ENCODE results near the gene PRTN3.
"Not testable (repeated sequence)": the region's sequence is repeated elsewhere in the genome, so short reads cannot be mapped to it uniquely, and the experiment has no call there.

PRTN3 gene

GRCh38 chr19:868458-869244 lies 27.9 kb downstream of the PRTN3 start:
- DNase-seq: no peak

DNA sequence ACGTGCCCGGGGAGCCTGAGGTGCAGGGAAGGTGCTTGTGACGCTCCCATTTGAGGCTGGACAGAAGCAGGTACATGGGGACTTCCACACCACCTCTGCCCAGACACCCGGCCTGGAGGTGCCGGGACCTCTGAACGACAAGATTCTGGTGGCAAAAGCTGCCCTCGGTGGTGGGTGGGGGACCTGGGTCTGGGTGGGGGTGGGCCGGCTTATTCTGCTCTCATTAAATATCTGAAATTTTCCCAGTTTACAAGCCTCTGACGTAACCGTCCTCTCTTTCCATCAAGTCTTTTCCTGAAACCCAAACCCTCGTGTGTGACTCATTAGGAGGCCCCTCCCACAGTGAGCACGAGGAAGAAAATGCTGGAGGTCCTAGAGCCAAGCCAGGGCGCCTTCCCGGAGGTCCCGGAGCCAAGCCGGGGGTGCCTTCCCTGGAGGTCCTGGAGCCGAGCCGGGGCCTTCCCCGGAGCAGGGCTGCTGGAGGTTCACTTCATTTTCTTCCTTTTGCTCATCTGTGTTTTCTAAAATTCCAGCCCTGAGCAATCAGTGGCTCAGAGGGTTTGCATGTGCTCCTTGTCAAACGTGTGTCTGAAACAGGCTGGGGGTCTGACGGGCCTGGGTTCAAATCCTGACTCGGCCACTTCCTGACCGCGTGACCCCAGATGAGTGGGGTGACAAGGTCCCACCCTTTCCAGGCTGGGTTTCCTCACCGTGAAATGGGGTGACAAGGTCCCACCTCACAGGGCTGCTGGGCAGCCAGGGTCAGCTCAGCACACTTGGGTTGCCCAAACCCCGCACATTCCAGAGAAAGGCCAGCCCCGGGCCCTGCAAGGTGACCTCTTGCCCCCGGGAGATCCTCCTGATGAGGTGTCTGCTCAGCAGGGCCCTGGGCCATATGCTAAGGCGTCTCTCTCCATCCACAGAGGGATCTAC lies 28.7 kb downstream of the PRTN3 start:
- DNase-seq: no peak

- no peak for DNase-seq
Measured at GRCh38 chr19:870314-870713, 29.5 kb downstream of the PRTN3 start.

- no peak for DNase-seq
Measured at GRCh38 chr19:870963-871401, 30.2 kb downstream of the PRTN3 start.

DNA sequence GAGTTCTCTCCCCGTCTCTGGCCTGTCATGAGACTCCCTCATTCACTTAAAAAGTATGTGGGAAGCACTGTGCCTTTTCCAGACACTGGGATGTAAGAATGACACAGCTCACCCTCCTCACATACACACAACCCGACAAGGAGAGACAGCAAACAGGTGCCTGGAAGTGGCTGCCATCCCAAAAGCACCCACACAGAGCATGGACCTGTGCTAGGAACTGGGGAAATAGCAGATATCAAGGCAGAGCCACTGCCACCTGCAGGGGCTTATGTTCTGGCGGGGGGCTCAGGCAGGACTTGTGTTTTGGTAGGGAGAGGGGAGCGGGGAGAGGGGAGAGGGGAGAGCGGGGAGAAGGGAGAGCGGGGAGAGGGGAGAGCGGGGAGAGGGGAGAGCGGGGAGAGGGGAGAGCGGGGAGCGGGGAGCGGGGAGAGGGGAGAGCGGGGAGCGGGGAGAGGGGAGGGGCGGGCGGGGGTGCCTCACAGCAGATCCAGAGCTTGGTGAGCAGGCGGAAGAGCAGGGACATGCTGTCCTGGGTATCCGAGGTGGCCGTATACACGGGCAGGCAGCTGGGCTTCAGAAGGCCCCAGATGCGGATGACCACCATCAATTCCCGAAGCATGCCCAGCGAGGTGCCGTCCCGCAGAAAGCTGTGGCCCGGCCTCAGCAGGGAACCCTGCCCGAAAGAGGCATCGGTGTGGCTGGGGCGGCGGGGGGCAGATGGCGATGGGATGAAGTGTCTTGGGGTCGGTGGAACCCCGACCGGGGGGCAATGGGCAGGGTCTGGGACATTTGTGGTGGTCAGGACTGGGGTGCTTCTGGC lies 30.9 kb downstream of the PRTN3 start:
- DNase-seq: no peak

GRCh38 chr19:872266-872951 lies 31.6 kb downstream of the PRTN3 start:
- DNase-seq: no peak

- DNase-seq: no peak
Measured at GRCh38 chr19:873084-873483, 32.3 kb downstream of the PRTN3 start.

DNA sequence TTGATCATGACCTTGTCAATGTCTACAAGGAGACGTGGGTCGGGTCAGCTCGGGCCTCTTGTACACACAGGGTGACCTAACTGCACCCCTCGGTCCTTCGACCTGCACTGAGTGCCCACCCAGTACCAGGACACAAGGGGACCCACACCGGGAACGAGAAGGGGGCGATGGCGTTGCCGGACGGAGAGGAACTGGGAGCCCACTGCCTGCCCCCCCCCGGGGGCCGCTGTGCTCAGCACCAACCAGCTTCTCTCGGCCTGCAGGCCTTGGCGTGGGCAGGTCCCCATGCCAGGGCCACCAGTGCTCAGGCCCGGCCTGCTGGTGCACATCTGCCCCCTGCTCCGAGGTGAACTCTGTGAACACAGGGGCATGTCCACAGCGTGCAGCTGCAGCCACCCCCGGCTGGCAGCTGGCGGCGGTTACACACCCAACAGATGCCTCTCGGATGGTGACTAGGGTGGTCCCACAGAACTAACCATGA lies 32.8 kb downstream of the PRTN3 start:
- no peak for DNase-seq

- no peak for DNase-seq
Measured at GRCh38 chr19:875265-875879, 34.6 kb downstream of the PRTN3 start.

DNA sequence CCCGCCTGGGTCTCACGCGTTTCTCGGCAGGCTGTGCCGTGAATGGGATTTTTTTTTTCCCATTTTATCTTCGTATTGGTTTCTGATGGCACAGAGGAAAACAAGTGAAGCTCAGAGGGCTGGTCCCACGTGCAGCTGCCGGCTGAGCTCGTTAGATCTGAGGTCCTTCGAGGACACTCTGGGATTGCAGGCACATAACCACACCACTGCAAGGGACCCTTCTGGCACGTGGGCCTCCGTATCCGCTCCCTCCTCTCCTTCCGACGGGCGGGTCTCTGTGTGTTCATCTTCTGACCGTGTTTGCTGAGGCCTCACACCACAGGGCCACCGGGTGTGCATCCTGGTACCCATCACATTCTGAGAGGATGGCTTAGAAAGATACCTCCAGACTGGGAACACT lies 35.3 kb downstream of the PRTN3 start:
- DNase-seq: no peak

DNA sequence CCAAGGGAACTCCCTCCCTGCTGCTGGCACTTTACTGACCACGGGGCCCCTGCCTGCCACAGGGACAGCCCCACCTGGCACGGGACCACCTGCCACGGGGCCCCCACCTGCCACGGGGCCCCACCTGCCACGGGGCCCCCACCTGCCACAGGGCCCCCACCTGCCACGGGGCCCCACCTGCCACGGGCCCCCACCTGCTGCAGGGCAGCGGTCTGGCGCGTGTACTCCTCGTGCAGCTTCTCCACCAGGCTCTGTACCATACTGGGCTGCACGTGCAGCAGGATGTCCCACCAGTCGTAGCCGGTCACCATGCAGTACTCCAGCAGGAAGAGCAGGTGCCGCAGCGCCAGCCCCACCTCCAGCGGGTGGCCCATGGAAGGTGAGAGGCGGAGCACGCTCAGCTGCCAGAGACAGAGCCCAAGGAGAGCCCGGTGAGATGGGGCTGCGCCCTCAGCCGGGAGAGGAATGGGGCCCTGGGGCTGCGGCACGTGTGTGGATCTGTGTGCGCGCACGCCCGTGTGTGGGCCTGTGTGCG lies 36.0 kb downstream of the PRTN3 start:
- no peak for DNase-seq

DNA sequence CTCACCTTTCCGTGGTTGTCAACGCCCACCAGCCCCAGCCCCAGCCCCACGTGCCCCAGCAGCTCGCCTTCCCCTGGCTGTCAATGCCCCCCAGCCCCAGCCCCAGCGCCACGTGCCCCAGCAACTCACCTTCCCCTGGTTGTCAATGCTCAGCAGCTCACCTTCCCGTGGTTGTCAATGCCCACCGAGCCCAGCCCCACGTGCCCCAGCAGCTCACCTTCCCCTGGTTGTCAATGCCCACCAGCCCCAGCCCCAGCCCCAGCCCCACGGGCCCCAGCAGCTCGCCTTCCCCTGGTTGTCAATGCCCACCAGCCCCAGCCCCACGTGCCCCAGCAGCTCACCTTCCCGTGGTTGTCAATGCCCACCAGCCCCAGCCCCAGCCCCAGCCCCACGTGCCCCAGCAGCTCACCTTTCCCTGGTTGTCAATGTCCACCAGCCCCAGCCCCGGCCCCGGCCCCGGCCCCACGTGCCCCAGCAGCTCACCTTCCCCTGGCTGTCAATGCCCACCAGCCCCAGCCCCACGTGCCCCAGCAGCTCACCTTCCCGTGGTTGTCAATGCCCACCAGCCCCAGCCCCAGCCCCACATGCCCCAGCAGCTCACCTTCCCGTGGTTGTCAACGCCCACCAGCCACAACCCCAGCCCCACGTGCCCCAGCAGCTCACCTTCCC lies 37.3 kb downstream of the PRTN3 start:
- not testable (repeated sequence) for DNase-seq

DNA sequence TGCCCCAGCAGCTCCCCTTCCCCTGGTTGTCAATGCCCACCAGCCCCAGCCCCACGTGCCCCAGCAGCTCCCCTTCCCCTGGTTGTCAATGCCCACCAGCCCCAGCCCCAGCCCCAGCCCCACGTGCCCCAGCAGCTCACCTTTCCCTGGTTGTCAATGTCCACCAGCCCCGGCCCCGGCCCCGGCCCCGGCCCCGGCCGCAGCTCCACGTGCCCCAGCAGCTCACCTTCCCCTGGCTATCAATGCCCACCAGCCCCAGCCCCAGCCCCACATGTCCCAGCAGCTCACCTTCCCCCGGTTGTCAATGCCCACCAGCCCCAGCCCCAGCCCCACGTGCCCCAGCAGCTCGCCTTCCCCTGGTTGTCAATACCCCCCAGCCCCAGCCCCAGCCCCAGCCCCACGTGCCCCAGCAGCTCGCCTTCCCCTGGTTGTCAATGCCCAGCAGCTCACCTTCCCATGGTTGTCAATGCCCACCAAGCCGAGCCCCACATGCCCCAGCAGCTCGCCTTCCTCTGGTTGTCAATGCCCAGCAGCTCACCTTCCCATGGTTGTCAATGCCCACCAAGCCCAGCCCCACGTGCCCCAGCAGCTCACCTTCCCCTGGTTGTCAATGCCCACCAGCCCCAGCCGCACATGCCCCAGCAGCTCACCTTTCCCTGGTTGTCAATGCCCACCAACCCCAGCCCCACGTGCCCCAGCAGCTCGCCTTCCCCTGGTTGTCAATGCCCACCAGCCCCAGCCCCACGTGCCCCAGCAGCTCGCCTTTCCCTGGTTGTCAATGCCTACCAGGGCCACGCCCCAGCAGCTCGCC lies 38.2 kb downstream of the PRTN3 start:
- DNase-seq: not testable (repeated sequence)

DNA sequence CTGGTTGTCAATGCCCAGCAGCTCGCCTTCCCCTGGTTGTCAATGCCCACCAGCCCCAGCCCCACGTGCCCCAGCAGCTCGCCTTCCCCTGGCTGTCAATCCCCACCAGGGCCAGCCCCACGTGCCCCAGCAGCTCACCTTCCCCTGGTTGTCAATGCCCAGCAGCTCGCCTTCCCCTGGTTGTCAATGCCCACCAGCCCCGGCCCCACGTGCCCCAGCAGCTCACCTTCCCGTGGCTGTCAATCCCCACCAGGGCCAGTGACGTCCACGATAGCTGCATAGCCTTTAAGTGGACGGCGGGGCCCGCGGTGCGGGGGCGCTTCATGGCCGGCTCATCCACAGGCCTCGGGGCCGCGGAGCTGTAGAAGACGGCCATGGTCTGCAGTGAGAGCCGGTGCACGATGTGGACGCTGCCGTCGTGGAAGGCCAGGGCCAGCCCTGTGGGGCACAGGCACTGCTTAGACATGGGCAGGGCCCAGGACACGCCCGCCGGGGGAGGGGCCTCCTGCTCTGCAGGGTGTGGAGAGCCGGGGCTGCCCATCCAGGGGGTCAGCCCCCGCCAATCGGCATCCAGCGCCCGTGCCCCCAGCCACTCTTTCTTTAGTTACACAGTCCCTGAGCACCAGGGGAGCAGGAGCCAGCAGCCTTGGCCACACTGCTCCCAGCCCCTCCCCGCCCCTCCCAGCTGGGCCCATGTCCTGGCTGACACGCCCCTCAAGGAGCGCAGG lies 39.1 kb downstream of the PRTN3 start:
- no peak for DNase-seq

GRCh38 chr19:881385-882071 lies 40.7 kb downstream of the PRTN3 start:
- no peak for DNase-seq

GRCh38 chr19:882871-883497 lies 42.2 kb downstream of the PRTN3 start:
- no peak for DNase-seq

DNA sequence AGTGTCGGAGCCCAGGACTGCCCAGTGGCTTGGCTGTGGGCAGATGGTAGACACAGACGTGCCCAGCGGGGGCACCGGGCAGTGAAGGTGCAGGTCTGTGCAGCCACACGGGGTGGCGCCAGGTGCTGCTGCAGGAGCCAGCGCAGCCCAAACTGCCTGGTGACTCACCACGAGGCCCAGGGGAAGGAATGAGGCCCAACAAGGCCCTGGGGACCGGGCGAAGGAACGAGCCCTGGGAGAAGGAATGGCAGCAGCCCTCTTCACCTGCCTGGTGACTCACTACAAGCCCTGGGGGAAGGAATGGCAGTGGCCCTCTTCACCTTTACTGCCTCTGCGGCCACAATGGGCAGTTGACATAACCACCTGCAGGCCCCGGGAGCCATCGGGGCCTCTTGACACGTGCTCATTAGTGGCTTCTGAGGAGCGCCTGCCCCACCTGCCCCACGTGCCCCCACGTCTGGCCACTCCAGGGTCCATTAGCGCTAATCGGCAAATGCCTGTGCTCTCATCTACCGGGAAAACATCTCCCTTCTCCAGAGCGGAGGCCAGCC lies 42.9 kb downstream of the PRTN3 start:
- DNase-seq: no peak
